ENCODE data around the gene GLRB.

GLRB gene

GRCh38 chr4:157184300-157184699 lies 108.3 kb downstream of the GLRB start:
- TF ChIP-seq POLR2A (IDR thresholded peaks at IDR 0.05; ENCODE audit: low read depth, low read length): no peak
- no peak for DNase-seq (ENCODE audit: insufficient read length, low spot score)
- FAIRE-seq: no peak

- DNase-seq (ENCODE audit: insufficient read length, low spot score): no peak
- TF ChIP-seq POLR2A (IDR thresholded peaks at IDR 0.05; ENCODE audit: low read depth, low read length): no peak
- FAIRE-seq: no peak
These were observed 109.4 kb downstream of the GLRB start for GRCh38 chr4:157185363-157185762.

- TF ChIP-seq POLR2A (IDR thresholded peaks at IDR 0.05; ENCODE audit: low read depth, low read length): no peak
- DNase-seq (ENCODE audit: insufficient read length, low spot score) (no peak), FAIRE-seq (no peak)
These were observed 119.4 kb downstream of the GLRB start for GRCh38 chr4:157195374-157195773.

- FAIRE-seq (no peak), DNase-seq (ENCODE audit: insufficient read length, low spot score) (no peak)
- TF ChIP-seq POLR2A (IDR thresholded peaks at IDR 0.05; ENCODE audit: low read depth, low read length): no peak
These were observed 120.1 kb downstream of the GLRB start for GRCh38 chr4:157196046-157196445.

- FAIRE-seq (no peak), DNase-seq (ENCODE audit: insufficient read length, low spot score) (no peak)
- TF ChIP-seq POLR2A (IDR thresholded peaks at IDR 0.05; ENCODE audit: low read depth, low read length): no peak
These were observed 128.8 kb downstream of the GLRB start for GRCh38 chr4:157204634-157205244.

- FAIRE-seq (no peak), DNase-seq (ENCODE audit: insufficient read length, low spot score) (no peak)
- TF ChIP-seq POLR2A (IDR thresholded peaks at IDR 0.05; ENCODE audit: low read depth, low read length): no peak
These were observed 141.8 kb downstream of the GLRB start for GRCh38 chr4:157217708-157218107.

GRCh38 chr4:157219711-157220370 lies 143.9 kb downstream of the GLRB start:
- DNase-seq (ENCODE audit: insufficient read length, low spot score) (no peak), FAIRE-seq (no peak)
- TF ChIP-seq POLR2A (IDR thresholded peaks at IDR 0.05; ENCODE audit: low read depth, low read length): no peak

GRCh38 chr4:157220371-157220881 lies 144.5 kb downstream of the GLRB start, which contains the start of gene GRIA2:
GRIA2 (plus strand) TSS chr4:157220728; CDS start chr4:157221043, 315 bp downstream.
- TF ChIP-seq POLR2A (IDR thresholded peaks at IDR 0.05; ENCODE audit: low read depth, low read length): no peak
- DNase-seq (ENCODE audit: insufficient read length, low spot score) (peak; percentile 24), FAIRE-seq (no peak)

- no peak for DNase-seq (ENCODE audit: insufficient read length, low spot score)
- TF ChIP-seq POLR2A (IDR thresholded peaks at IDR 0.05; ENCODE audit: low read depth, low read length): no peak
- no peak for FAIRE-seq
These were observed 145.5 kb downstream of the GLRB start for GRCh38 chr4:157221426-157221894.

Measured in H54 (cell line).